Measurements from ENCODE around the gene JAK1.

DNA sequence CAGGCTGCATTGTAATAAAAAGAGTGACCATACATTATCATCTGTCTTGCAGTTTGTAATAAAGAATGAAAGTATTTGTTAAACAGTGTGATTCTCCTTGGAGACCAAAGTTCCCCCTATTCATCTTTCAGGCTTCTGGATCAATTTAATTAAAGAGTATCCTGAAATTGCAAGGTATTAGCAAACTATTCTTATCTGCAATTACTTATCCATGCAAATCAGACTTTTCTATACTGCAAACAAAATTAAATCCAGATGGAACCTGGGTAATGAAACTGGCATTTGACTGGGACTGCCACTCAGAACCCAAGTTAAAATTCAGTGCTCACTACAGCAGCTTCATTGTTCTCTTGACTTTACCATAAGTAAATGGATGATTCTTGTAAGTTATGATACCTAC, 37.1 kb downstream of the JAK1 start:
- TF ChIP-seq SMC3 (IDR thresholded peaks at IDR 0.05) (no peak), MAX (IDR thresholded peaks at IDR 0.05) (no peak), MAZ (IDR thresholded peaks at IDR 0.05; ENCODE audit: borderline replicate concordance, low read depth, low read length) (no peak), CTCF (IDR thresholded peaks at IDR 0.05) (no peak), POLR2A (IDR thresholded peaks at IDR 0.05; ENCODE audit: low read length) (no peak), ZC3H11A (IDR thresholded peaks at IDR 0.05) (no peak), GATA3 (IDR thresholded peaks at IDR 0.05; ENCODE audit: borderline replicate concordance) (no peak), PHF8 (IDR thresholded peaks at IDR 0.05; ENCODE audit: borderline replicate concordance, low read depth) (no peak), CEBPB (IDR thresholded peaks at IDR 0.05) (no peak)
